HG02870 (cell line): Measurements from ENCODE around the gene CHST15.
"Not testable (repeated sequence)": the region's sequence is repeated elsewhere in the genome, so short reads cannot be mapped to it uniquely, and the experiment has no call there.

Experiments
- ATAC-seq: cut with Tn5 transposase; IDR thresholded peaks from one replicate; pipeline ENCODE4 v1.9.1; 2021; ENCODE audit warnings: mild to moderate bottlenecking, moderate library complexity; ENCODE audit not compliant: unreplicated experiment

CHST15 gene

DNA sequence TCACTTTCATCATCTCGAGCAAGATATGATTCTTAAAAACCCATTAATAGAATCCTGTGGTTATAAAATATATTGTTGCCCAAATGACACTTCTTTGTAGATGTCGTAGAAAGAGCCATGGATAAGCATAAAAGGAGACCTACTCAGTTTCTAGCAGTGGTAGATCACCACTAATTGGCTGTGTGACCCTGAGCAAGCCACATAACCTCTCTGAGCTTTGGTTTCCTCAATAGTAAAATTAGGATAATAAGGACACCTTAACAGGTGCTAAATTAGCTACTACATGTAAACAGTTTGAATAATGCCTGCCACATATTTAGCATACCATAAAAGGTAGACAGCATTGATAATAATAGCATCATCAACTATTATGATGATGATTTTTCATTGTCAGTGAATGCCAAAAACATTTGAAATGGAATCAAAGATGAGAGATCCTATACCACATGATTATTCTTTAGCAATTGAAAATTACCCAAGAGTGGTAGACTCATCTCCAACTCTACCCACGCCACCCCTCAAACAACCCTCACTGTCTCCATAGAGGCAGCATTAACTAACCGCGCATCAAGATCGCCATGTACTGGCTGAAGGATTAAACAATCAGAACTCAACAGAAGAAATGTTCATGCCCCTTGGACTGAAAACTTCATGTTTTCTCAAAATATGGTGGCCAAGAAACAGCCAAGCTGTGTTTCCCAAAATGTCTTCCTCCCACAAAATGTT, 45.8 kb downstream of the CHST15 start:
- ATAC-seq: no peak

DNA sequence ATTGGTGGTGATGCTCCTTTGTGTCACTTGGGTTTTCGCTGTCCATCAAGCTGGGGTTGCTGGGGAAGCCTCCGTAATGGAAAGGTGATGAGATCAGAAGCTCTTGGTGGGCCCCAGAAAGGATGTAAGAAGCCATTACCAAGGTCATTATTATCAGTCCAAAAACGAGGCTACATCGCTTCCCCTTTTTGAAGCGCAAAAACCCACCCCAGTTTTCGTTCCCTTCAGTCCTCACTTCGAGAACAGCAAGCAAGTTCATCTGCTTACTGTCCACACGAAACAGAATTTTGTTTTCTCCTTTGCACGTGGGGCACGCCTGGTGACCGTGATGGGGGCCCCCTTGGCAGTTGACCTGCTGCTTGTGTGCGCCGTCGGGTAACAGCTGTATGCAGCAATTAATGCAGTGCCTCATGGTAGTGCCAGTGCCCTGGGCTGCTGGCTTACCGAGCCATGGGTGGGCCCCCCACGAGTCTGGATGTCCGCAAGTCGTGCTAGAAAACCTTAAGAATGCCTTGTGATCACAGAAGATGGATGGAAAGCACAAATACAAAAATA, 47.5 kb downstream of the CHST15 start:
- ATAC-seq: no peak

- ATAC-seq: no peak
Measured at GRCh38 chr10:124045276-124045675, 48.1 kb downstream of the CHST15 start.

DNA sequence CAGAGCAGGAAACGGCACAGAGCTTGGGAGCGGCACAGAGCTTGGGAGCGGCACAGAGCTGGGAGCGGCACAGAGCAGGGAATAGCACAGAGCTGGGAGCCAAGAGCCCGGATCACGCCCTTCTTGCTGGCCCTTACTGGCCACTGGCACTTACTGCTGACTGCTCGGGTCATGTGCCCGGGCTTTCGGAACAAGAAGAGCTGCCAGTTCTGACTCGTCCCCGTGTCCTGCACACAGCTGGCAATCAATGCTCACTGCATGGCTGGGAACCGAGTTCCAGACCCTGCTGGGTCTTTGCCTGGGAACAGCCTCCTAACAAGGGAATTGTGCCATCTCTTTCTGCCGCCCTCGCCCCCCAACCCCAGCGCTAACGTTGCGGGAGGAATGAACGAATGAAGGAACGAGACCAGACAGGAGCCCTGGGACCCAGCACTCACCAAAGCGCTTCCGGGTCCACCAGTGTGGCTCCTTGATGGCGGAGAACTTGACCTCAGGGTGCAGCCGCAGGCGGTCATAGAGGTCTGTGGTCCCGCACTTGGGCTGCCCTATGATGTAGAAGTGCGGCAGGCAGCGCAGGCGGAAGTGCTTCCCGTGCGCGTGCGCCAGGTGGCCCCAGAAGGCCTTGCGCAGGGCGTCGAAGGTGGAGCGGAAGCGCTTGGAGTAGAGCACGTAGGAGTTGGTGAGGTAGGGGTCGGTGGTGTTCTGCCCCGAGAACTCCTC, 49.1 kb downstream of the CHST15 start:
- ATAC-seq: no peak

GRCh38 chr10:124043310-124044142, 49.9 kb downstream of the CHST15 start:
- peak; percentile 89 for ATAC-seq

- no peak for ATAC-seq
Measured at GRCh38 chr10:124042656-124043309, 50.6 kb downstream of the CHST15 start.

GRCh38 chr10:124041675-124042445, 51.5 kb downstream of the CHST15 start:
- no peak for ATAC-seq

GRCh38 chr10:124040451-124041188, 52.8 kb downstream of the CHST15 start:
- no peak for ATAC-seq

GRCh38 chr10:124039483-124040013, 53.9 kb downstream of the CHST15 start:
- no peak for ATAC-seq

DNA sequence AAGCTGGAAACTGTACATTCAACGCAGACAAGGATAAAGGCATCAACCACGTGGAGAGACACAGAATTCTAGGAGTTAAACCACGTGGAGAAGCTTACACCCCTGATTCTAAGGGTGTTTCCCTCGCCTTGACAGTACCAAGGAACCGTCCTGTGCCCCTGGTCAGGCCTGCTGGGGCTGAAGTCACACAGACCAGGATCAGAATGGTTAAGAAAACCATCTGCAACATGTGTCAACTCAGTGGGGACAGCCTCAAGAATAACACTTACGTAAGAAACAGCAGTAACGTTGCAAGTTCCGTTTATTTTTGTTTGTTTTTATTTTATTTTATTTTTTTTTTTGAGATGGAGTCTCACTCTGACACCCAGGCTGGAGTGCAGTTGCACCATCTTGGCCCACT, 55.6 kb downstream of the CHST15 start:
- ATAC-seq: no peak

DNA sequence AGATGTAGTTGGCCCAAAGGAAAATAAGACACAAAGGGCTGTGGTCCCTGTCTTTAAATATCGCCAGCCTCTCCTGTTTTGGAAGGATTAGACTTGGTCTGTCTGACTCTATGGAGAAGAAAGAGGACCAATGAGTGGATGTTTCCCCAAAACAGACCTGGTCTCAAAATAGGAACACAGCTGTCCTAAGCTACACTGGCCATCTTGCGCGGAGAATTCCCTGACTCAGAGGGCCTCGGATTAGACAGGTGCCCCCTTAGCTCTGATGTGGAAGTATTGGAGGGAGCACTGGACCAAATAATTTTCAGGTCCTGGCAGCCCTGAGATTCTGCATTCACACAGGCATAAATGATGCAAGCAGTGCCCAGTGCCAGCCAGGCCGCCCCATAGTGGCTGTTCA, 56.1 kb downstream of the CHST15 start:
- no peak for ATAC-seq

DNA sequence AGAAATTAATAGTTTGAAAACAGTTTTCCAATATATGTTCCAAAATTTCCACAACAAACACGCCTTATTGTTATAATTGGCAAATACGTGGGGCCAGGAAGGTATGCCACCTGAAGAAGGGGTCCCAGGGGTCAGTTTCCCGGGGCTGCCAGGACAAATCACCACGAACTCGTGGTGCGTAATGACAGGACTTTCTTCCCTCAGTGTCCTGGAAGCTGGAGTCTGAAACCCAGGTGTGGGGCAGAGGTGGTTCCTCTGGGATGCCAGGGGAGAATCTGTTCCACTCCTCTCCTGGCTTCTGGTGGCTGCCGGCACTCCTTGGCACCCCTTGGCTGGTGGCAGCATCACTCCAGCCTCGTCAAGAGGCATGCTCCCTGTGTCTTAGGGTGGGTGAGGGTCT, 56.7 kb downstream of the CHST15 start:
- ATAC-seq: no peak

DNA sequence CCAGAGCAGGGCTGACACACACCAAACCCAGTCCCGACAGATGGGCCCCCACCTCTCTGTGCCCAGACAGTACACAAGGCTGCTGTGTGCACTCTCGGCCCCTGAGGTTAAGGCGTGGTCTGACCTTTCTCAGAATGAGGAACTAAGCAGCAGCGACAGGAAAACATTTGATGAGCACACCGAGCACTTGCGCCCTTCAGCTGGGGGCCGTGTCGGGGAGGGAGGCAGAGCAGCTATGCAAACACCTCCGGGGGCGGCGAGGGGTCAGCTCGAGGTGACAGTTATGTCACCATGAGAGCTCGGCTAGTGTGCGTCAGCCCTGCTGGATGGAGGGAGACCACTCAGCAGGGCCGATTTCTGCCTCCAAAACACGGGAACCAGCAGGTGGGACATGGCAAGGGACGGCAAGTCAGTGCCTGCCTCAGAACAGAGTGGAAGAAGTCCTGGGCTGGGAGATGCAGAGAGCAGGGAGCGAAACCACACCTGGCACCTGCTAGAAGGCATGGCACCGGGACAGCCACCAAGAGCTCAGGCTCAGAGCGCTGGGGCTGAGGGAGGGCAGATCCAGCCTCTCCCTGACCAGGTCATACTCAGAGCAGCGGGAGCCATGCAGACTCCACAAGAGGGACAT, 57.4 kb downstream of the CHST15 start:
- peak; percentile 99 for ATAC-seq

- no peak for ATAC-seq
Measured at GRCh38 chr10:124035306-124035927, 58.0 kb downstream of the CHST15 start.

- not testable (repeated sequence) for ATAC-seq
Measured at GRCh38 chr10:124034576-124035305, 58.7 kb downstream of the CHST15 start.

DNA sequence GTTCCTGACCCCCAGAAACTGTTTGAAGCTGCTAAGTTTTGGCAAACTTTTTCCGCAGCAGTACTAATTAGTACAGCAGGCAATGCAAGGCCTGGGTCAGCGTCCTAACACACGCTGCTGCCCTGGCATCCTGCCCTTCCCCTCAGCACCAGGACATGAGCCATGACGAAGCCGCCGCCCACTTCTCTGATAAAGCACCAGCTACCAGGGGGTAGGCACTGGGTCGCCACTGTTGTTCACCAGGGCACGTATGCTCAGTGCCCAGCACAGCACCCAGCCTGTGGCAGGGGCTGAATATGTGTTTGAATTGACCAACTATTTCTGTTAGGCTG, 59.5 kb downstream of the CHST15 start:
- no peak for ATAC-seq

GRCh38 chr10:124032971-124033886, 60.2 kb downstream of the CHST15 start:
- ATAC-seq: no peak
